SK-N-SH (cell line): Measurements from ENCODE around the gene IRF1. TPM values are rescaled to one million over a fixed set of nuclear protein-coding genes. Genes with fewer than 3 reads are reported as not detected.

Source experiments
- CTCF ChIA-PET: fragments of 300-600, 350-600 bp; formaldehyde crosslinking; extraction: SDS; loops from one replicate; lab custom pipeline; 2021; lab: Yijun Ruan, JAX
- POLR2A ChIA-PET: fragments of 350-600 bp; sonication (Branson Sonifier 250); formaldehyde crosslinking; extraction: SDS; loops from one replicate; lab custom pipeline; 2020; ENCODE audit warnings: antibody characterized with exemption, inconsistent platforms; lab: Yijun Ruan, JAX
- DNase-seq: peaks from one replicate; pipeline ENCODE4 v3.0.0; 2012
- H2AFZ ChIP-seq: fragments of 200-600 bp; sonication (generic); 2 replicates; pipeline ENCODE4 v1.8.1; 2016; ENCODE audit warnings: antibody characterized with exemption, mild to moderate bottlenecking, low read depth
- H3F3A ChIP-seq: fragments of 200-600 bp; sonication (generic); replicated peaks from 2 replicates; pipeline ENCODE3; 2016; ENCODE audit warnings: antibody characterized with exemption, mild to moderate bottlenecking; ENCODE audit not compliant: insufficient read depth
- H3K27ac ChIP-seq, 2 experiments: fragments of 200-500 bp in 1 of 2; fragments of 200-600 bp in 1 of 2; sonication (Bioruptor generic) in 1 of 2; sonication (generic), shearing (Covaris generic) in 1 of 2; 2 replicates each; pipeline versions ENCODE4 v1.5.1 to v1.6.1; 2014 to 2016; ENCODE audit warnings: low read depth in 2 of 2, inconsistent platforms in 1 of 2, low read length in 1 of 2, mild to moderate bottlenecking in 1 of 2, mixed read lengths in 1 of 2
- H3K27me3 ChIP-seq: fragments of 200-600 bp; sonication (generic), shearing (Covaris generic); 2 replicates; pipeline ENCODE4 v1.6.1; 2016; ENCODE audit warnings: mixed run types; ENCODE audit not compliant: insufficient read depth
- H3K36me3 ChIP-seq, 2 experiments: fragments of 200-500 bp in 1 of 2; fragments of 200-600 bp in 1 of 2; sonication (Bioruptor generic) in 1 of 2; sonication (generic) in 1 of 2; replicated peaks in 1 of 2; 2 replicates each; pipeline versions ENCODE3 to v1.5.1; 2014 to 2016; ENCODE audit warnings: low read length in 1 of 2, mild to moderate bottlenecking in 1 of 2; ENCODE audit not compliant: insufficient read depth in 2 of 2, control insufficient read depth in 1 of 2
- H3K4me1 ChIP-seq, 2 experiments: fragments of 200-500 bp in 1 of 2; fragments of 200-600 bp in 1 of 2; sonication (Bioruptor generic) in 1 of 2; sonication (generic), shearing (Covaris generic) in 1 of 2; 2 replicates each; pipeline versions ENCODE4 v1.5.1 to v1.6.1; 2014 to 2016; ENCODE audit warnings: low read depth in 1 of 2, low read length in 1 of 2, mixed run types in 1 of 2; ENCODE audit not compliant: insufficient read depth in 2 of 2, control insufficient read depth in 1 of 2
- H3K4me2 ChIP-seq: fragments of 200-600 bp; sonication (generic), shearing (Covaris generic); 2 replicates; pipeline ENCODE4 v1.6.1; 2017; ENCODE audit warnings: mixed run types
- H3K4me3 ChIP-seq, 2 experiments: fragments of 200-500 bp in 1 of 2; fragments of 200-600 bp in 1 of 2; sonication (Bioruptor generic) in 1 of 2; sonication (generic), shearing (Covaris generic) in 1 of 2; 2 replicates each; pipeline versions ENCODE4 v1.5.1 to v1.8.1; 2014 to 2016; ENCODE audit warnings: low read depth in 2 of 2, inconsistent platforms in 1 of 2, low read length in 1 of 2, mild to moderate bottlenecking in 1 of 2, mixed read lengths in 1 of 2, moderate library complexity in 1 of 2
- H3K79me2 ChIP-seq: fragments of 200-600 bp; sonication (generic); 2 replicates; pipeline ENCODE4 v1.8.1; 2017; ENCODE audit warnings: mild to moderate bottlenecking; ENCODE audit not compliant: insufficient read depth
- H3K9ac ChIP-seq: fragments of 200-600 bp; sonication (generic); 2 replicates; pipeline ENCODE4 v1.6.1; 2017; ENCODE audit warnings: mixed run types
- H3K9me2 ChIP-seq: fragments of 200-600 bp; sonication (generic); 2 replicates; pipeline ENCODE4 v1.6.1; 2017; ENCODE audit warnings: mixed run types
- H3K9me3 ChIP-seq: fragments of 200-600 bp; sonication (generic); 2 replicates; pipeline ENCODE4 v1.6.1; 2017; ENCODE audit warnings: mixed run types, mild to moderate bottlenecking, moderate library complexity
- H4K20me1 ChIP-seq: fragments of 200-600 bp; sonication (generic); 2 replicates; pipeline ENCODE4 v1.6.1; 2017; ENCODE audit warnings: mild to moderate bottlenecking, mixed run types; ENCODE audit not compliant: insufficient read depth
- CHD2 ChIP-seq: fragments of 150-350 bp; IDR thresholded peaks from 2 replicates; pipeline ENCODE4 v1.6.1; 2018; ENCODE audit warnings: low read length; ENCODE audit not compliant: partially characterized antibody
- CTCF ChIP-seq: fragments of 200-600 bp; sonication (generic); IDR thresholded peaks from 2 replicates; pipeline ENCODE4 v1.6.1; 2017; ENCODE audit warnings: antibody characterized with exemption, mild to moderate bottlenecking, moderate library complexity
- EP300 ChIP-seq, 2 experiments: IDR thresholded peaks; 2 replicates each; pipeline versions ENCODE4 v1.4.0 to v1.6.1; 2012; ENCODE audit warnings: borderline replicate concordance in 1 of 2, low read depth in 1 of 2, low read length in 1 of 2
- EZH2phosphoT487 ChIP-seq: fragments of 200-600 bp; sonication (generic); IDR thresholded peaks from 2 replicates; pipeline ENCODE4 v1.6.1; 2017; ENCODE audit warnings: low read depth, mixed run types, mild to moderate bottlenecking, antibody characterized with exemption, moderate library complexity, borderline replicate concordance
- FOSL2 ChIP-seq: IDR thresholded peaks from 2 replicates; pipeline ENCODE4 v1.4.0; 2012; ENCODE audit warnings: low read depth, mild to moderate bottlenecking, moderate library complexity, borderline replicate concordance
- FOXM1 ChIP-seq: IDR thresholded peaks from 2 replicates; pipeline ENCODE4 v1.4.0; 2012; ENCODE audit warnings: low read depth, mild to moderate bottlenecking
- IRF3 ChIP-seq: fragments of 150-350 bp; IDR thresholded peaks from 2 replicates; pipeline ENCODE4 v1.6.1; 2016; ENCODE audit warnings: mild to moderate bottlenecking, low read depth, low read length
- MAX ChIP-seq: IDR thresholded peaks from 2 replicates; pipeline ENCODE4 v1.4.0; 2012; ENCODE audit warnings: low read depth
- MEF2A ChIP-seq: IDR thresholded peaks from 2 replicates; pipeline ENCODE4 v1.4.0; 2012; ENCODE audit warnings: low read depth, borderline replicate concordance
- MXI1 ChIP-seq: IDR thresholded peaks from 2 replicates; pipeline ENCODE4 v1.6.1; 2012; ENCODE audit warnings: mild to moderate bottlenecking, low read depth, low read length, improper control_type of control experiment
- NRF1 ChIP-seq: IDR thresholded peaks from 2 replicates; pipeline ENCODE4 v1.6.1; 2012; ENCODE audit warnings: low read depth, mild to moderate bottlenecking, low read length
- POLR2AphosphoS5 ChIP-seq: IDR thresholded peaks from 2 replicates; pipeline ENCODE4 v1.6.1; 2012; ENCODE audit warnings: low read depth, low read length
- RAD21 ChIP-seq: IDR thresholded peaks from 2 replicates; pipeline ENCODE4 v1.6.1; 2012; ENCODE audit warnings: mild to moderate bottlenecking, low read length
- RCOR1 ChIP-seq: fragments of 150-350 bp; IDR thresholded peaks from 2 replicates; pipeline ENCODE4 v1.6.1; 2017; ENCODE audit warnings: antibody characterized with exemption, low read length
- RFX5 ChIP-seq: IDR thresholded peaks from 2 replicates; pipeline ENCODE4 v1.6.1; 2012; ENCODE audit warnings: mild to moderate bottlenecking, improper control_type of control experiment, low read length
- RXRA ChIP-seq: IDR thresholded peaks from 2 replicates; pipeline ENCODE4 v1.4.0; 2012; ENCODE audit warnings: low read depth, mild to moderate bottlenecking, borderline replicate concordance
- SIN3A ChIP-seq: IDR thresholded peaks from 2 replicates; pipeline ENCODE4 v1.6.1; 2012; ENCODE audit warnings: low read depth, mild to moderate bottlenecking, low read length, moderate library complexity, borderline replicate concordance
- TCF12 ChIP-seq: IDR thresholded peaks from 2 replicates; pipeline ENCODE4 v1.4.0; 2012
- TEAD4 ChIP-seq: IDR thresholded peaks from 2 replicates; pipeline ENCODE4 v1.4.0; 2012; ENCODE audit warnings: mild to moderate bottlenecking, borderline replicate concordance; ENCODE audit not compliant: insufficient read depth
- USF1 ChIP-seq: IDR thresholded peaks from 2 replicates; pipeline ENCODE4 v1.4.0; 2012; ENCODE audit warnings: low read depth, borderline replicate concordance
- WGBS: methylation state at CpG from one replicate; pipeline ENCODE4 v1.1.6; 2017; ENCODE audit warnings: low lambda C conversion rate; 5-methylcytosine and 5-hydroxymethylcytosine counted together
- polyA plus RNA-seq, 3 experiments: library from polyadenylated mRNA; depleted of rRNA; stranded (reverse); fragments of >200 nt; gene quantifications; 2 replicates each; pipeline ENCODE4 v1.2.3, GENCODE V29; 2012

The IRF1 gene
- polyA plus RNA-seq, 1 of the 3 experiments (the other 2 are of a cell fraction) = 15.2 TPM

- no peaks in the 10 kb centered on the region for H4K20me1 ChIP-seq
- H3K9ac ChIP-seq = no peak overlapping the region
- H3K9me2 ChIP-seq = no peaks in the 10 kb centered on the region
- 54% methylated on average over 3 of the region's 4 CpGs for WGBS
- no peak for TF ChIP-seq EZH2phosphoT487
- no peak for TF ChIP-seq EP300 (IDR thresholded peaks at IDR 0.05; ENCODE audit: borderline replicate concordance in 1 of 2, low read depth in 1 of 2, low read length in 1 of 2)
- TF ChIP-seq NRF1 = no peak
- TF ChIP-seq FOXM1 = no peak
- TF ChIP-seq MXI1 = no peak
- TF ChIP-seq IRF3 = no peak
- no peak for TF ChIP-seq RXRA
- TF ChIP-seq USF1 = no peak
- TF ChIP-seq MEF2A = no peak
- no peak for TF ChIP-seq RCOR1
- no peak for TF ChIP-seq TEAD4
- TF ChIP-seq CTCF = no peak
- TF ChIP-seq RFX5 = no peak
- TF ChIP-seq POLR2AphosphoS5 = no peak
- no peak for TF ChIP-seq CHD2
- TF ChIP-seq FOSL2 = no peak
- no peak for TF ChIP-seq RAD21
- no peak for TF ChIP-seq SIN3A
- no peak for TF ChIP-seq TCF12
- TF ChIP-seq MAX = no peak
- POLR2A ChIA-PET = interaction anchor here (0.7 kb wide), 1 partner anchor 75 kb away, joined by 3 read pairs; no protein-coding TSS in a partner anchor
- H2AFZ ChIP-seq = no peak overlapping the region
- H3K36me3 ChIP-seq = no peaks in the 10 kb centered on the region
- peaks cover 12 to 13% of the 10 kb centered on the region in 2 experiments; a peak in 2 of 4 replicates for H3K4me1 ChIP-seq
- H3K79me2 ChIP-seq = no peaks in the 10 kb centered on the region
- H3K27ac ChIP-seq = no peak overlapping the region
- peaks cover 19% of the 10 kb centered on the region for H3F3A ChIP-seq
- no peak overlapping the region for H3K4me2 ChIP-seq
- H3K9me3 ChIP-seq = no peaks in the 10 kb centered on the region
- no peak for DNase-seq
- H3K27me3 ChIP-seq = no peaks in the 10 kb centered on the region
- CTCF ChIA-PET = interaction anchor here (0.9 to 12.3 kb wide), 25 partner anchors 9 to 436 kb away, joined by 3 to 189 read pairs (median 6); partner anchors contain the start of genes IRF1, KIF3A, SLC22A4 and SLC22A5
- H3K4me3 ChIP-seq = no peak overlapping the region; a peak in 1 of 4 replicates
Measured at GRCh38 chr5:132501629-132501956, 11.0 kb upstream of the IRF1 start.
